Measurements from ENCODE around the gene FSTL4.
"Not testable (repeated sequence)": the region's sequence is repeated elsewhere in the genome, so short reads cannot be mapped to it uniquely, and the experiment has no call there.

DNA sequence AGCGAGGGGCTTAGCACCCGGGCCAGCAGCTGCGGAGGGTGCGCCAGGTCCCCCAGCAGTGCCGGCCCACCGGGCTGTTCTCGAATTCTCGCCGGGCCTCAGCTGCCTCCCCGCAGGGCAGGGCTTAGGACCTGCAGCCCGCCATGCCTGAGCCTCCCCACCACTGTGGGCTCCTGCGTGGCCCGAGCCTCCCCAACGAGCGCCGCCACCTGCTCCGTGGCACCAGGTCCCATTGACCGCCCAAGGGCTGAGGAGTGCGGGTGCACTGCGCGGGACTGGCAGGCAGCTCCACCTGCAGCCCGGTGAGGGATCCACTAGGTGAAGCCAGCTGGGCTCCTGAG lies 217.9 kb downstream of the FSTL4 start:
- not testable (repeated sequence) for TF ChIP-seq ZFP30 (CRISPR knock-in tag; IDR thresholded peaks at IDR 0.05); ARNTL (CRISPR knock-in tag; IDR thresholded peaks at IDR 0.05; ENCODE audit: borderline replicate concordance, low read depth); ZNF565 (CRISPR knock-in tag; conservative IDR thresholded peaks at IDR 0.05; ENCODE audit: low read depth); CSDC2 (CRISPR knock-in tag; IDR thresholded peaks at IDR 0.05); ZNF70 (CRISPR knock-in tag; IDR thresholded peaks at IDR 0.05); BACH2 (CRISPR knock-in tag; IDR thresholded peaks at IDR 0.05; ENCODE audit: borderline replicate concordance); ZFP3 (CRISPR knock-in tag; IDR thresholded peaks at IDR 0.05)
- TF ChIP-seq, protein P1, sequence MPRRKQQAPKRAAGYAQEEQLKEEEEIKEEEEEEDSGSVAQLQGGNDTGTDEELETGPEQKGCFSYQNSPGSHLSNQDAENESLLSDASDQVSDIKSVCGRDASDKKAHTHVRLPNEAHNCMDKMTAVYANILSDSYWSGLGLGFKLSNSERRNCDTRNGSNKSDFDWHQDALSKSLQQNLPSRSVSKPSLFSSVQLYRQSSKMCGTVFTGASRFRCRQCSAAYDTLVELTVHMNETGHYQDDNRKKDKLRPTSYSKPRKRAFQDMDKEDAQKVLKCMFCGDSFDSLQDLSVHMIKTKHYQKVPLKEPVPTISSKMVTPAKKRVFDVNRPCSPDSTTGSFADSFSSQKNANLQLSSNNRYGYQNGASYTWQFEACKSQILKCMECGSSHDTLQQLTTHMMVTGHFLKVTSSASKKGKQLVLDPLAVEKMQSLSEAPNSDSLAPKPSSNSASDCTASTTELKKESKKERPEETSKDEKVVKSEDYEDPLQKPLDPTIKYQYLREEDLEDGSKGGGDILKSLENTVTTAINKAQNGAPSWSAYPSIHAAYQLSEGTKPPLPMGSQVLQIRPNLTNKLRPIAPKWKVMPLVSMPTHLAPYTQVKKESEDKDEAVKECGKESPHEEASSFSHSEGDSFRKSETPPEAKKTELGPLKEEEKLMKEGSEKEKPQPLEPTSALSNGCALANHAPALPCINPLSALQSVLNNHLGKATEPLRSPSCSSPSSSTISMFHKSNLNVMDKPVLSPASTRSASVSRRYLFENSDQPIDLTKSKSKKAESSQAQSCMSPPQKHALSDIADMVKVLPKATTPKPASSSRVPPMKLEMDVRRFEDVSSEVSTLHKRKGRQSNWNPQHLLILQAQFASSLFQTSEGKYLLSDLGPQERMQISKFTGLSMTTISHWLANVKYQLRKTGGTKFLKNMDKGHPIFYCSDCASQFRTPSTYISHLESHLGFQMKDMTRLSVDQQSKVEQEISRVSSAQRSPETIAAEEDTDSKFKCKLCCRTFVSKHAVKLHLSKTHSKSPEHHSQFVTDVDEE (CRISPR knock-in tag; IDR thresholded peaks at IDR 0.05), result not testable (repeated sequence)
- TF ChIP-seq, protein P2, sequence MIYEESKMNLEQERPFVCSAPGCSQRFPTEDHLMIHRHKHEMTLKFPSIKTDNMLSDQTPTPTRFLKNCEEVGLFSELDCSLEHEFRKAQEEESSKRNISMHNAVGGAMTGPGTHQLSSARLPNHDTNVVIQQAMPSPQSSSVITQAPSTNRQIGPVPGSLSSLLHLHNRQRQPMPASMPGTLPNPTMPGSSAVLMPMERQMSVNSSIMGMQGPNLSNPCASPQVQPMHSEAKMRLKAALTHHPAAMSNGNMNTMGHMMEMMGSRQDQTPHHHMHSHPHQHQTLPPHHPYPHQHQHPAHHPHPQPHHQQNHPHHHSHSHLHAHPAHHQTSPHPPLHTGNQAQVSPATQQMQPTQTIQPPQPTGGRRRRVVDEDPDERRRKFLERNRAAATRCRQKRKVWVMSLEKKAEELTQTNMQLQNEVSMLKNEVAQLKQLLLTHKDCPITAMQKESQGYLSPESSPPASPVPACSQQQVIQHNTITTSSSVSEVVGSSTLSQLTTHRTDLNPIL (CRISPR knock-in tag; IDR thresholded peaks at IDR 0.05; ENCODE audit: low read depth), result not testable (repeated sequence)
- TF ChIP-seq, protein P3, sequence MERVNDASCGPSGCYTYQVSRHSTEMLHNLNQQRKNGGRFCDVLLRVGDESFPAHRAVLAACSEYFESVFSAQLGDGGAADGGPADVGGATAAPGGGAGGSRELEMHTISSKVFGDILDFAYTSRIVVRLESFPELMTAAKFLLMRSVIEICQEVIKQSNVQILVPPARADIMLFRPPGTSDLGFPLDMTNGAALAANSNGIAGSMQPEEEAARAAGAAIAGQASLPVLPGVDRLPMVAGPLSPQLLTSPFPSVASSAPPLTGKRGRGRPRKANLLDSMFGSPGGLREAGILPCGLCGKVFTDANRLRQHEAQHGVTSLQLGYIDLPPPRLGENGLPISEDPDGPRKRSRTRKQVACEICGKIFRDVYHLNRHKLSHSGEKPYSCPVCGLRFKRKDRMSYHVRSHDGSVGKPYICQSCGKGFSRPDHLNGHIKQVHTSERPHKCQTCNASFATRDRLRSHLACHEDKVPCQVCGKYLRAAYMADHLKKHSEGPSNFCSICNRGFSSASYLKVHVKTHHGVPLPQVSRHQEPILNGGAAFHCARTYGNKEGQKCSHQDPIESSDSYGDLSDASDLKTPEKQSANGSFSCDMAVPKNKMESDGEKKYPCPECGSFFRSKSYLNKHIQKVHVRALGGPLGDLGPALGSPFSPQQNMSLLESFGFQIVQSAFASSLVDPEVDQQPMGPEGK (CRISPR knock-in tag; IDR thresholded peaks at IDR 0.05; ENCODE audit: borderline replicate concordance), result not testable (repeated sequence)
